Right kidney (tissue), 9 donors: ENCODE measurements around the gene RGS16.
"Not testable (repeated sequence)": the region's sequence is repeated elsewhere in the genome, so short reads cannot be mapped to it uniquely, and the experiment has no call there.

ENCODE experiments used
- DNase-seq: peaks from one replicate; pipeline ENCODE4 v3.0.0-alpha.2; 2016
- long read RNA-seq, 8 donors: transcript quantifications; one replicate each; lab custom pipeline, GENCODE V29; 2026

Gene RGS16
- long read RNA-seq, donor 1: 0 reads
- long read RNA-seq, donor 2: 0 reads
- long read RNA-seq, donor 3, partial matches to known transcripts: 0 of 2 reads
- long read RNA-seq, donor 3, other reads (novel, unspliced or antisense): 0 of 2 reads
- long read RNA-seq, donor 4: 0 reads
- long read RNA-seq, donor 5: 0 reads
- long read RNA-seq, donor 6, partial matches to known transcripts: 0 of 1 reads
- long read RNA-seq, donor 6, other reads (novel, unspliced or antisense): 0 of 1 reads
- long read RNA-seq, donor 7, transcript RGS16-201 (5 exons, 2,427 nt): major isoform, 6 of 6 reads
- long read RNA-seq, donor 7, partial matches to known transcripts: 0 of 6 reads
- long read RNA-seq, donor 7, other reads (novel, unspliced or antisense): 0 of 6 reads
- long read RNA-seq, donor 8, partial matches to known transcripts: 0 of 2 reads
- long read RNA-seq, donor 8, other reads (novel, unspliced or antisense): 0 of 2 reads

GRCh38 chr1:182604175-182605164 is at the start of gene RGS16:
TSS of gene RGS16 (minus strand) at chr1:182604389. CDS start at chr1:182604259, 130 bp downstream.
- peak; percentile 79 for DNase-seq

GRCh38 chr1:182653986-182654385 is 49.8 kb upstream of the RGS16 start:
- no peak for DNase-seq

DNA sequence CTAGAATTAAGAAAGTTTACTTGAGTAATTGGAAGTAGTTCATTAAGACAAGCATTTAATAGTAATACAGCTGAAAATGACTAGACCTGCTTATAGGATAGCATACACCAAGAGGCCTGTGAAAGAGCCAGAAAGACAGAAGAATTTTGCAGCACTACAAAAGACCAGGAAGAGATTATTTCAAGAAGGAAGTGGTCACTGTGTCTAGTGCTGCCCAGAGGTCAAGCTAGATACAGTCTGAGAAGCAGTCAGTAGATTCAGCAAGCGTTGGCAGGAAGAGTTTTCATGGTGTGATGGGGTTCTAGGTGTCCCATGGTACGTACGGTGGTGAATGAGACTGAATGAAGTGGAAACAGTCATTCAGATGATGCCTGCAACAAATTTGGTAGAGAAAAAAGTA is 48.7 kb upstream of the RGS16 start:
- no peak for DNase-seq

DNA sequence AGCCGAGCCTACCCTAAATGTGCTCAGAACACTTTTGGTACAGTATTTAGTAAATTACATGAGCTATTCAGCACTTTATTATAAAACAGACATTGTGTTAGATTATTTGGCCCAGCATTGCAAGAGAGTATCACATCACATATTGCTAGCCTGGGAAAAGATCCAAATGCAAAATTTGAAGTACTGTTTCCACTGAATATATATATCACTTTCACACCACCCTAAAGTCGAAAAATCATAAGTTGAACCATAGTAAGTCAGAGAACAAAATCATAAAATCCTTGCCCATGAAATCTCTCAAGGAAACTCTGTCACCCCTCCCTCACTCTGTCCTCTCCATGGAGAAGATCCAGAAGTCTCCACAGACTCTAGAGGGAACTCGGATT is 47.1 kb upstream of the RGS16 start:
- DNase-seq: no peak

- no peak for DNase-seq
These were observed 46.6 kb upstream of the RGS16 start for GRCh38 chr1:182650678-182651338.

- no peak for DNase-seq
These were observed 44.9 kb upstream of the RGS16 start for GRCh38 chr1:182649041-182649440.

DNA sequence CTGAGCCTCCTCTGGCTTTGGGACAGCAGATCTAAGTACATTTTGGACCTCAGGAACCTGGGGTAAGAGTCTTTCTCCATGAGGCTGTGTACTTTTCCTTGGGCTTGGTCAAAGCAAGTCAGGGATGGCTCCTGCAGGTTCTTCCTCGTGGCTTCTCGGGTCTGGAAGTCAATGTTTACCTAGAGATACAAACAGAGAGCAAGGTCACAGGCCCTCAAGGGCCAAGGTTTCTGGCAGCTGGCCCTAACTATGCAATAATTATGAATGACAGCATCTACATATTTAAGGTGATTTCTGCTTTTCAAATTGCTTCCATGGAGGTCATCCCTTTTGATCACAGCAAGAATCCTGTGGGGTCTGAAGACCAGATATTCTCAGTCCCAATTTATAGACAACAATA is 42.5 kb upstream of the RGS16 start:
- DNase-seq: no peak

DNA sequence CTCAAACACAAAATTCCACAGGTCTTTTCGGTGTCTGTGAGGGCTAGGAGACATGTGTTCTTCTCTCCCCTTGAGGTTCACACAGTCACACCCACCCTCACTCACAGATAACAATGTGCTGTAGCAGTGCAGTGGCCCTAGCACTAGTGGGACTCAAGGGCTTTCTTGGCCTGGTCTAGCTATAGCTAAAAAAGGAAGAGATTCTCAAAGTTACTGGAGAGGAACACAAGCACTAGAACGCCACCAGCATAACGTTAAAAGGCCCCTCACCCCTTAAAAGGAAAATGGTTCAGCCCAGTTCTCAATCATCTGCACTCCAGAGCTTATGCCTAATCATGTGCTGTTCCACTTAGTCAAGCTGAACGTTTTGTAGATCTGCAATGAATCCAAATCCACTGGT is 40.7 kb upstream of the RGS16 start:
- DNase-seq: no peak

- DNase-seq: no peak
These were observed 39.5 kb upstream of the RGS16 start for GRCh38 chr1:182643699-182644098.

DNA sequence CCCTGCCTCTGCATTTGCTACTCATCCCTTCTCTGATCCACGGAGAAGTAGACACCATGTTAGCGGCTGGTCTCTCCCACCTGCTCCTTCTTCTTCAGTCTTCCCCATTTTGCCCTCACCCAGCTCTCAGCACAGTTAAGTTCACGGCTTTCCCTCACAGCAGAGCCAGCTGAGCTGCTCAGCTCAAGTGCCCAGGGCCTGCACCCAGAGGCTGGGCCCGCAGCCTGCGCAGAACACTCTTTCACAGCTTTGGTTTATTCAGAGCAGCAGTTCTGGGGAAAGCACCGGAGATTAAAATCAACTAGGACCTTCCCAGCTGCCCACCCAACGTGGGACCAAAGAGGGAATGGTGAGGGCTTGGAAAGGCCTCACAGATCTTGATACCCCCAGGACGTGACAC is 38.3 kb upstream of the RGS16 start:
- no peak for DNase-seq

DNA sequence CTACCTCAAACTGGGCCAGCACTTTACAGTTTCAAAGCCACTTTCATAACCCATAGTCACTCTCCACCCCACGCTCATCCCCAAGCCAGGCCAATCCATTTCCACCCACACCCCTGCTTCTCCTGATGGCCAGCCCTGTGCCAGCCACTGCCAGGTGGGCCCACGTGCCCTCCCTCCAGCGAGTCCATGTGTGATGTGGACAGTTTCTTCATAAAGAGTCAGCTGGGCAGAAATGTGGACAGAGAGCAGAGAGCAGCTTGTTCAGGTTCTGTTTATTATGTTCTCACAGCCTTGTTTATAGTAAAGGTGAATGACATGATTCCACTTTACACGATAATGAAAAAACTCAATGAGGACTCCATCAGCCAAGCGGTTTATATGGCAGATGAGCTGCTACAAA is 37.4 kb upstream of the RGS16 start:
- no peak for DNase-seq

DNA sequence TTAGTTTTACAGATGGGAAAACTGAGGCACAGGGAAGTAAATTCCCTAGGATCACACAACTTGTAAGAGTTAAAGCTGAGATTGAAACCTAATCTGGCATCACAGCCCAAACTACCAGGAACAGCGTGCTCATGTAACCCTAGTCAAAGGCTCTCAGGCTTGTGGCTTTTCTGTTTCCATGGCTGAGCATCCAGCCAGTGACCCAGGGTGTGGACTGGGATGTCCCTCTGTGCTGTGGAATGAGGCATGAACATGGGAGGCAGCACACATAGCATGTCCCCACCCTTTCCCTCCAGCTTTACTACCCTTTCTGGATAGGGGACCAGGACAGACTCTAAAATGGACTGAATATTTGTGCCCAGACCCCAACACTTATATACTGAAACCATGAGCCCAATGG is 35.1 kb upstream of the RGS16 start:
- no peak for DNase-seq

- no peak for DNase-seq
These were observed 33.6 kb upstream of the RGS16 start for GRCh38 chr1:182637769-182638168.

GRCh38 chr1:182635871-182636270 is 31.7 kb upstream of the RGS16 start:
- no peak for DNase-seq

GRCh38 chr1:182634306-182635072 is 30.3 kb upstream of the RGS16 start:
- no peak for DNase-seq

- no peak for DNase-seq
These were observed 29.6 kb upstream of the RGS16 start for GRCh38 chr1:182633657-182634281.

GRCh38 chr1:182633031-182633430 is 28.8 kb upstream of the RGS16 start:
- DNase-seq: no peak

DNA sequence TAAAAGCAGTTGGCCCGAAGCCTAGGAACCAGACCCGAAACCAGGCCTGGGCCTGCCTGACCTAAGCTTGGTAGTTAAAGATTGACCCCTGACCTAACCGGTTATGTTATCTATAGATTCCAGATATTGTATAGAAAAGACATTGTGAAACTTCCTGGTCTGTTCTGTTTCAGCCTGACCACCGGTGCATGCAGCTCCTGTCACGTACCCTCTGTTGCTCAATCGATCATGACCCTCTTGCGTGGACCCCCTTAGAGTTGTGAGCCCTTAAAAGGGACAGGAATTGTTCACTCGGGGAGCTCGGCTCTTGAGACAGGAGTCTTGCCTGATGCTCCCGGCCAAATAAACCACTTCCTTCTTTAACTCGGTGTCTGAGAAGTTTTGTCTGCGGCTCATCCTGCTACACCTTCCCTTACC is 28.3 kb upstream of the RGS16 start:
- not testable (repeated sequence) for DNase-seq

DNA sequence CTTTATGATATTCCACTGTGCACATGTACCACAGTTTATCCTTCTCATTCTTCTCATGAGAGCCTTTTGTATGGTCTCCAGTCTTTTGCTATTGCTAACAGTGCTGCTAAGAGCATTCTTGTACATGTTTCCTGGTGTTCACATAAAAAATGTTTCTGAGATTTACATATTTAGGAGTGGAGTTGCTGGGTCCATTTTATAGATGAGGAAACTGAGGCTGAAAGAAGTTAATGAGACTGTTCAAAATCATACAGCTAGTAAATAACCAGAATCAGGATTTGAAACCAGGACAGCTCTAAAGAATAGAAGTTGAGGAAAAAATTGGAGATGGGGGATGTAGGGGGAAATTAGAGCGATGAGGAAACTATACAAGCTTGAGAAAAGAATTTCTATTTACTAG is 27.8 kb upstream of the RGS16 start:
- DNase-seq: no peak

DNA sequence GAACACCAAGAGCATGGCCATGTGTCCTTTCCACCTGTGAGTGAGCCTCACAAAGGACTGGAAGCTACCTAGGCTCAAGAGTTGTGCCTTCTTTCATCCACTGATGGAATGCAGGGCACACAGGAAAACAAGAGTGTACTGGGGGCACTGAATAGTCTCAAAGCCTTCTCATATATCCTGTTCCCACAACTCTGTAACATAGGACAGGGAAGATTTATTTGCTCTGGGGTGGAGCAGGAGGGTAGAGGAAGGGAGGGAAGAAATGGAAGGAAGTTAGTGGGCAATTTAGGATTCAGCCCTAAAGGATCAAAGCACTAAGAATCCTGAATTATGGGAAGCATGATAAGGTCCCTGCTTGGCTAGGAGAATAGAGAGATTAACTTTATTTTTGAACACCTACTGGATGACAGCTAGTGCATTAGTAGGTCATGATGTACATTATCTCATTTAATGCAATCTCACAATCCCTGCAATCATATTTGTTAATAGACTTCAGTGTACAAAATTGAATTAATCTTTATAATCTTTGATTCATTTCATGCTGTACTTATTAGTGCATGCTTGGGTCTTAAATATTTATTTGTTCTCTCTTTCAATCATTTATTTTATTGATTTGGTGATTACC is 27.0 kb upstream of the RGS16 start:
- no peak for DNase-seq

DNA sequence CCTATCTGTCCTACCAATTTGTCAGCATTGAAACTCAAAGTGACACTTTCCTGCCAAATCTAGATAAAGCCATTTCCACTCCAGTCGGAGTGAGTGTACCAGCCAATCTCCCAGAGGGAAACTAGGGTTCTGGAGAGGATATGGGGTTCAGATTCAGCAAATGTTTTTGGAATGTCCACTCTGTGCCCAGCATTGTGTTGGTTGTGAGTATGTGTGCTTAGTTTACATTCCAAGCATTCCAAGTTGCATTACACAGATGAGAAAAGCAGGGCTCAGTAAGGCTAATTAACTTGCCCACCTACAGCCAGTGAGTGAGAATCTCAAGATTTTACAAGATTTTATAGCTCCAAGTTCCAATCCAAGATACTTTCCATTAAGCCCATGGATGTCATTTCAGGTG is 26.4 kb upstream of the RGS16 start:
- no peak for DNase-seq
